HEK293 (cell line): ENCODE measurements around the gene DGCR6L.

Experiments used
- CTCF ChIP-seq: fragments of 450-650 bp; formaldehyde crosslinking; IDR thresholded peaks from 2 replicates; pipeline ENCODE4 v1.5.1; 2016; ENCODE audit warnings: missing biosample characterization, missing genetic modification characterization
- GLI4 ChIP-seq: fragments of 450-650 bp; formaldehyde crosslinking; IDR thresholded peaks from 2 replicates; pipeline ENCODE4 v1.5.1; 2016; ENCODE audit warnings: missing biosample characterization, missing genetic modification characterization
- ZNF174 ChIP-seq: fragments of 450-650 bp; formaldehyde crosslinking; IDR thresholded peaks from 2 replicates; pipeline ENCODE4 v1.5.0; 2017; ENCODE audit warnings: missing biosample characterization, mild to moderate bottlenecking, missing genetic modification characterization

DNA sequence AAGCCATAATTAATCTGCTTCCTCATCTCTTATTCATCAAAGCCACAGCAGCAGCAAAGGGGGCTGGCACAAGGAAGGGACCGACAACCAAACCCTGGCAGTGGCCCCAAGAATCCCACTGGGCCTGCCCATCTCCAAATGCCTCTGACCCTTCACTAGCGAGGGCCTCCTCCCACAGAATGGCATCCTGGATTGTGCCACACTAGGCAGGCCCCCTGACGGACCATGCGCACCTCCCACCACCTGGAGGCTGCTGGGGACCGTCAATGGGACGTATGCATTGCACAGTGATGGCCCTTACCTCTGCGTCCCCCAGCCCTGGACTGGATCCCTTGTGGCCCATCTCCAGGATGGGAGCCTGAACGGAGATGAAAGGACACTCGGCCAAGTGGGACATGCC lies 47.7 kb downstream of the DGCR6L start:
- TF ChIP-seq CTCF (tag by site-specific recombination) (no peak), ZNF174 (tag by site-specific recombination) (no peak), GLI4 (tag by site-specific recombination) (no peak)
